Right cardiac atrium (tissue), 5 donors: Measurements from ENCODE around the gene DZIP3. TPM values are rescaled to one million over a fixed set of nuclear protein-coding genes. Genes with fewer than 3 reads are reported as not detected.

Source experiments
- ATAC-seq, 2 donors: fragments of 200-7000 bp; cut with Tn5 transposase; one replicate each; pipeline versions ENCODE4 v1.8.0 to v1.9.1; 2020; ENCODE audit warnings: moderate library complexity in 2 of 2, mild to moderate bottlenecking in 1 of 2
- DNase-seq, 3 donors: peaks; one replicate each; pipeline ENCODE4 v3.0.0-alpha.2; 2020
- H3K27ac ChIP-seq: one replicate; pipeline ENCODE4 v1.5.1; 2013; ENCODE audit warnings: mild to moderate bottlenecking, low read length, control low read depth, moderate library complexity
- H3K27me3 ChIP-seq: one replicate; pipeline ENCODE4 v1.6.1; 2013; ENCODE audit not compliant: control insufficient read depth, insufficient read depth
- H3K4me1 ChIP-seq: one replicate; pipeline ENCODE4 v1.6.1; 2013; ENCODE audit warnings: low read length; ENCODE audit not compliant: control insufficient read depth, insufficient read depth
- H3K4me3 ChIP-seq: one replicate; pipeline ENCODE4 v1.5.1; 2013; ENCODE audit warnings: low read length, control low read depth
- H3K9me3 ChIP-seq: one replicate; pipeline ENCODE4 v1.6.1; 2013; ENCODE audit warnings: low read length; ENCODE audit not compliant: control insufficient read depth
- WGBS: extraction: QIAGEN DNeasy Blood & Tissue Kit; methylation state at CpG from one replicate; pipeline ENCODE4 v1.1.7; 2013; 5-methylcytosine and 5-hydroxymethylcytosine counted together
- intact Hi-C, 4 donors: fragments of 100-400 bp; cut with DNase I; formaldehyde crosslinking; loops; one replicate each; pipeline versions ENCODE4 v1.11.0 to v1.14.0; 2022 to 2023
- polyA plus RNA-seq: library from polyadenylated mRNA; stranded (reverse); fragments of 200-250 nt; gene quantifications from one replicate; pipeline ENCODE4 v1.2.3, GENCODE V29; 2013
- total RNA-seq, 4 donors: library from RNA; stranded (reverse); fragmentation: NEBNext Ultra II Directional; extraction: Animal tissue kit (Norgen Biotek cat#: 25700); gene quantifications; one replicate each; pipeline ENCODE4 v1.2.1, GENCODE V29; 2021
- donor health status: healthy with polysubstance abuse.
- donor health status: DM: no; HTN: yes; CAD: no.
- donor health status: DM: no; HTN: no; CAD: no.
- donor health status: DM: no; HTN: yes; CAD: no; lungs with severe emphysema.
- donor health status: DM: yes; HTN: yes; CAD: no.

The DZIP3 gene
- total and polyA plus RNA-seq, 5 donors: 8.4 to 23.2 (median 20.1) TPM

GRCh38 chr3:108698461-108698860 is 108.9 kb downstream of the DZIP3 start:
- H3K4me1 ChIP-seq: no peaks in the 10 kb centered on the region
- DNase-seq (no peak), ATAC-seq (no peak)
- WGBS: 90% methylated on average over 1 of the region's 1 CpG
- intact Hi-C loops: no loop called here
- H3K4me3 ChIP-seq: no peak overlapping the region
- no peaks in the 10 kb centered on the region for H3K27me3 ChIP-seq
- no peaks in the 10 kb centered on the region for H3K9me3 ChIP-seq
- H3K27ac ChIP-seq: no peak overlapping the region

DNA sequence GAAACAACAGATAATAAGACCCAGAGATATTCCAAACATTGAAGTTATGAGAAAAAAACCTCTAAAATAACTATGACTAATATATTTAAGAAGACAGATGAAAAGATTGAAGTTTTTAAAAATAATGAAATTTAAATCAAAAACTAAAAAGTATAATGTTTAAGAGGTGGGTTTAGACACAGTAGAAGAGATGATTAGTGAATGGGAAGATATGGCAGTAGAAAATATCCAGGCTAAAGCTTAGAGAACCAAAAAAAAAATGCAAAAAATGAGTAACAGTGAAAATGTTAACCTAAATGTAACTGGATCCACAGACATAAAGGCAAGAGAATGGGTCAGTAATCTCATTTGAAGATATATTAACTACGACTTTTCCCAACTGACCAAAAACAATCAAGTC is 115.5 kb downstream of the DZIP3 start:
- Histone ChIP-seq H3K9me3 (no peaks in the 10 kb centered on the region), H3K4me1 (no peaks in the 10 kb centered on the region), H3K27me3 (no peaks in the 10 kb centered on the region), H3K4me3 (no peak overlapping the region), H3K27ac (no peak overlapping the region)
- no peak for ATAC-seq
- intact Hi-C loops: no loop called here
- DNase-seq: no peak
- 92% methylated on average over 1 of the region's 1 CpG for whole genome bisulfite sequencing

- DNase-seq (no peak), ATAC-seq (no peak)
- Histone ChIP-seq H3K27ac (no peak overlapping the region), H3K4me1 (no peaks in the 10 kb centered on the region), H3K4me3 (no peak overlapping the region), H3K27me3 (no peaks in the 10 kb centered on the region), H3K9me3 (no peaks in the 10 kb centered on the region)
- WGBS: 83% methylated on average over 5 of the region's 5 CpGs
- intact Hi-C loops: no loop called here
These were observed 123.5 kb downstream of the DZIP3 start for GRCh38 chr3:108713009-108713516.

- H3K9me3 ChIP-seq: no peaks in the 10 kb centered on the region
- no peaks in the 10 kb centered on the region for H3K27me3 ChIP-seq
- no peaks in the 10 kb centered on the region for H3K4me1 ChIP-seq
- H3K27ac ChIP-seq: no peak overlapping the region
- 83% methylated on average over 3 of the region's 3 CpGs for WGBS
- ATAC-seq: no peak
- no peak for DNase-seq
- intact Hi-C loops: no loop called here
- H3K4me3 ChIP-seq: no peak overlapping the region
These were observed 124.3 kb downstream of the DZIP3 start for GRCh38 chr3:108713816-108714215.

GRCh38 chr3:108718454-108718853 is 128.9 kb downstream of the DZIP3 start:
- Histone ChIP-seq H3K4me3 (no peak overlapping the region), H3K4me1 (no peaks in the 10 kb centered on the region), H3K27ac (no peak overlapping the region), H3K9me3 (no peaks in the 10 kb centered on the region), H3K27me3 (no peaks in the 10 kb centered on the region)
- ATAC-seq (peak in 1 of 2 donors; percentile 54), DNase-seq (no peak)
- 33% methylated on average over 2 of the region's 2 CpGs for WGBS
- intact Hi-C loops: no loop called here

DNA sequence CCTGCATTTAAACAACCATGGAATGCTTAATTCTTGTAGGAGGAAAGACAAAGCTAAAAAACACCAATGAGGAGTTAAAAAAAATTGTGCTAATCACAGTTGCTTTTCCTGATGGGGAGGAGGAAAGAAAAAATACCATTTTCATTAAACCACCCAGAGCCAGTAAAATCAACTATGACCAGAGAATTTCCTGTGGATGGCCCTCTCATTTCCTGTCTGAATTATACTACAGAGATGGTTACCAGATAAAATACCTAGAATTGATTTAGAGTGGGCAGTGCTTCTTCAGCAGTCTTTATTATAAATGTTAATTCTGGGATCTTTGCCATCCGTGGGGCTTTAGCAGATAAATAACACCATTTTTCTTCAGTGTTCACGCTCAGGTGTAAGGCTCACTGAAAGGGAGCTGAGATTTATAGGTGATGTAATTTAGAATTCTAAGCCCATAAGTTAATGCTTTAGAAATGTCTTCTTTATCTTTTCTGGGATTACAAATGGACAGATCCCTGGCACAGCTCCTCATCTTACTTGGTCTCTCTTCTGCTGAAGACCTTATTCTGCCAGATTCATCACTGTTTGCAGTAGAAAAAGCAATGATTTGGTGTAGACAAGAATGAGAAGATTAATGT is 129.8 kb downstream of the DZIP3 start:
- Histone ChIP-seq H3K4me1 (no peaks in the 10 kb centered on the region), H3K4me3 (no peak overlapping the region), H3K9me3 (no peaks in the 10 kb centered on the region), H3K27ac (no peak overlapping the region), H3K27me3 (no peaks in the 10 kb centered on the region)
- no peak for DNase-seq
- WGBS: 40% methylated on average over 2 of the region's 2 CpGs
- no peak for ATAC-seq
- intact Hi-C loops: no loop called here

GRCh38 chr3:108722724-108723123 is 133.2 kb downstream of the DZIP3 start:
- 94% methylated on average over 1 of the region's 1 CpG for WGBS
- Histone ChIP-seq H3K4me1 (no peaks in the 10 kb centered on the region), H3K4me3 (no peak overlapping the region), H3K27me3 (no peaks in the 10 kb centered on the region), H3K9me3 (no peaks in the 10 kb centered on the region), H3K27ac (no peak overlapping the region)
- ATAC-seq (no peak), DNase-seq (no peak)
- intact Hi-C loops: no loop called here

DNA sequence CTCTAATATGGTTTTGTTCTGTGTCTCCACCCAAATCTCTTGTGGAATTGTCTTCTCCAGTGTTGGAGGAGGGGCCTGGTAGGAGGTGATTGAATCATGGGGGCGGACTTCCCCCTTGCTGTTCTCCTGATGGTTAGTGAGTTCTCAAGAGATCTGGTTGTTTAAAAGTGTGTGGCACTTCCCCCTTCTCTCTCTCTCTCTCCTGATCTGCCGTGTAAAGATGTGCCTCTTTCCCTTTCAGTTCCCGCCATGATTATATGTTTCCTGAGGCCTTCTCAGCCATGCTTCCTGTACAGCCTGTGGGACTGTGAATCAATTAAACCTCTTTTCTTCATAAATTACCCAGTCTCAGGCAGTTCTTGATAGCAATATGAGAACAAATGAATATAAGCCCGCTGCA is 134.6 kb downstream of the DZIP3 start:
- H3K27me3 ChIP-seq: no peaks in the 10 kb centered on the region
- no peak for ATAC-seq
- no peak overlapping the region for H3K27ac ChIP-seq
- no peaks in the 10 kb centered on the region for H3K4me1 ChIP-seq
- 64% methylated on average over 4 of the region's 4 CpGs for WGBS
- intact Hi-C loops: no loop called here
- no peaks in the 10 kb centered on the region for H3K9me3 ChIP-seq
- DNase-seq: no peak
- no peak overlapping the region for H3K4me3 ChIP-seq

- no peaks in the 10 kb centered on the region for H3K9me3 ChIP-seq
- no peak overlapping the region for H3K4me3 ChIP-seq
- DNase-seq (no peak), ATAC-seq (no peak)
- intact Hi-C loops: no loop called here
- no peaks in the 10 kb centered on the region for H3K4me1 ChIP-seq
- no peak overlapping the region for H3K27ac ChIP-seq
- no peaks in the 10 kb centered on the region for H3K27me3 ChIP-seq
These were observed 138.6 kb downstream of the DZIP3 start for GRCh38 chr3:108728105-108728504.

GRCh38 chr3:108728934-108729333 is 139.4 kb downstream of the DZIP3 start:
- H3K27me3 ChIP-seq: no peaks in the 10 kb centered on the region
- DNase-seq (no peak), ATAC-seq (no peak)
- 43% methylated on average over 1 of the region's 1 CpG for WGBS
- no peak overlapping the region for H3K27ac ChIP-seq
- H3K9me3 ChIP-seq: no peaks in the 10 kb centered on the region
- H3K4me1 ChIP-seq: no peaks in the 10 kb centered on the region
- intact Hi-C loops: no loop called here
- no peak overlapping the region for H3K4me3 ChIP-seq

DNA sequence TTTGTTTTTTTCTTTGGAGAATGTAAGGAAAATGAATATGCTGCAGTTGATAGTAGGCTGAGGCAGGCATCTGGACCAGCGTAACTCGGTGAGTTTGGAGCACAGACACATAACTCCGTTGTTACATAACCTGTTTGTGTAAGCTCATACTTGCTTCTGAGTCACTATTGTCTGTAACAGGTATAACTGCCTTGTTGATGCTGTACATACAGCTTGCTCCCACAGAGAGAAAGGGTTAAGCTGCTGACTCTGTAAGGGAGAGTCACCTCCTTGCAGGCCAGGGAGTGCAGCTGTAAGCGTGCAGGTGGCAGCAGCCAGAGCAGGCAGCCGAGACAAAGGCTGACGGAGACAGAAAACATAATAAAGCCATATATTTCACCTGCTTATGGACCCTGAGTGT is 147.3 kb downstream of the DZIP3 start:
- H3K4me3 ChIP-seq: no peak overlapping the region
- intact Hi-C loops: no loop called here

DNA sequence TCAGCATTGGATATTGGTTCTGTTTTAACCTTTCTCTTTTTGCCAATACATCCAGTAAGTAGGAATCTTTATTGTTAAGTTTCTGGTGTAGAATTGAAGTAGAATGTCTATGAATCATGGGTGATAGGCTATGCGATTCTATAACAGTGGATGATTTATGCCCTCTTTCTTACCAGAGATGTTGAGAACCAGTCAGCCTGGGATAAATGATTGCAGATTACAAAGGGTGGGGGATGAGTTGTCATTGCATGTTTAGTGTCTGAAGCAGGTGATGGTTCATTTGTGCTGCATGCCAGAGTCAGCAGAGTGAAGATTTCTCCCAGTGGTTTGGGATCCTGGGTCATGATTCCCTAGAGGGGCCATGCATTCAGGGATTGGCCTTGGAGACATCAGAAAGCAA is 153.4 kb downstream of the DZIP3 start:
- Histone ChIP-seq H3K4me1 (no peaks in the 10 kb centered on the region), H3K4me3 (no peak overlapping the region), H3K27ac (no peak overlapping the region), H3K9me3 (no peaks in the 10 kb centered on the region), H3K27me3 (no peaks in the 10 kb centered on the region)
- intact Hi-C loops: no loop called here
- DNase-seq (no peak), ATAC-seq (no peak)
- 90% methylated on average over 1 of the region's 1 CpG for WGBS

More for the DNA sequence above, 147.3 kb downstream of the DZIP3 start:
- ATAC-seq (no peak), DNase-seq (no peak)
- H3K4me1 ChIP-seq: no peaks in the 10 kb centered on the region
- WGBS: 79% methylated on average over 6 of the region's 6 CpGs
- H3K9me3 ChIP-seq: no peaks in the 10 kb centered on the region
- no peak overlapping the region for H3K27ac ChIP-seq
- no peaks in the 10 kb centered on the region for H3K27me3 ChIP-seq
